Natural killer cell treated with Interleukin-12 subunit alpha and Interleukin-12 subunit beta and Interleukin-15 and Interleukin-18, amount 100 ng/mL, for 72 hours (primary cell): ENCODE measurements around the gene VPS51. TPM values are rescaled to one million over a fixed set of nuclear protein-coding genes. Genes with fewer than 3 reads are reported as not detected.

Source experiments
- ATAC-seq, 2 donors: fragments of 150-1000 bp; cut with Tn5 transposase in 1 of 2; sonication (Bioruptor Pico), chemical (Tn5 transposase) in 1 of 2; 2 replicates each; pipeline ENCODE4 v1.10.0; 2021
- DNase-seq: peaks from one replicate; pipeline ENCODE4 v3.0.0; 2022; ENCODE audit warnings: low spot score
- H3K27ac Mint-ChIP-seq, 2 donors: 1 replicate in 1 of 2; 2 replicates in 1 of 2; pipeline ENCODE4 v1.8.0; 2022; ENCODE audit warnings: mixed read lengths in 2 of 2, mild to moderate bottlenecking in 1 of 2, moderate library complexity in 1 of 2
- H3K27me3 Mint-ChIP-seq, 2 donors: 1 replicate in 1 of 2; 2 replicates in 1 of 2; pipeline ENCODE4 v1.8.0; 2022; ENCODE audit warnings: mixed read lengths in 2 of 2
- H3K36me3 Mint-ChIP-seq: one replicate; pipeline ENCODE4 v1.8.0; 2022; ENCODE audit warnings: mixed read lengths
- H3K4me1 Mint-ChIP-seq, 2 donors: 1 replicate in 1 of 2; 2 replicates in 1 of 2; pipeline ENCODE4 v1.8.0; 2022; ENCODE audit warnings: low read depth in 2 of 2, mixed read lengths in 2 of 2, mild to moderate bottlenecking in 1 of 2
- H3K4me3 Mint-ChIP-seq: one replicate; pipeline ENCODE4 v1.8.0; 2022; ENCODE audit warnings: mixed read lengths
- H3K9me3 Mint-ChIP-seq: 2 replicates; pipeline ENCODE4 v1.8.0; 2022; ENCODE audit warnings: mixed read lengths
- total RNA-seq, 2 donors: library from RNA; stranded (reverse); gene quantifications; one replicate each; pipeline ENCODE4 v1.2.3, GENCODE V29; 2022

Gene VPS51
- total RNA-seq, 2 donors from 2014 or later = 132 to 149 TPM

GRCh38 chr11:65063532-65063931, 32.5 kb upstream of the VPS51 start:
- ATAC-seq = no peak
- peaks cover 0 to 7% of the 10 kb centered on the region in 2 donors for H3K27me3 Mint-ChIP-seq
- no peak overlapping the region for H3K27ac Mint-ChIP-seq
- H3K36me3 Mint-ChIP-seq = no peaks in the 10 kb centered on the region
- no peaks in the 10 kb centered on the region for H3K4me1 Mint-ChIP-seq
- H3K4me3 Mint-ChIP-seq = no peak overlapping the region
- DNase-seq = no peak
- H3K9me3 Mint-ChIP-seq = no peaks in the 10 kb centered on the region

GRCh38 chr11:65064847-65065240, 31.2 kb upstream of the VPS51 start:
- Mint-ChIP-seq H3K27me3 (peaks cover 0 to 7% of the 10 kb centered on the region in 2 donors), H3K4me1 (no peaks in the 10 kb centered on the region), H3K9me3 (no peaks in the 10 kb centered on the region), H3K36me3 (no peaks in the 10 kb centered on the region), H3K27ac (no peak overlapping the region), H3K4me3 (no peak overlapping the region)
- DNase-seq (no peak), ATAC-seq (no peak)

- no peaks in the 10 kb centered on the region for H3K4me1 Mint-ChIP-seq
- ATAC-seq (no peak), DNase-seq (no peak)
- no peak overlapping the region for H3K27ac Mint-ChIP-seq
- peaks cover 0 to 7% of the 10 kb centered on the region in 2 donors for H3K27me3 Mint-ChIP-seq
- H3K36me3 Mint-ChIP-seq = no peaks in the 10 kb centered on the region
- H3K9me3 Mint-ChIP-seq = no peaks in the 10 kb centered on the region
- H3K4me3 Mint-ChIP-seq = no peak overlapping the region
Measured at GRCh38 chr11:65065851-65066250, 30.2 kb upstream of the VPS51 start.

- H3K36me3 Mint-ChIP-seq = no peaks in the 10 kb centered on the region
- no peaks in the 10 kb centered on the region for H3K9me3 Mint-ChIP-seq
- no peak overlapping the region for H3K4me3 Mint-ChIP-seq
- no peak overlapping the region for H3K27ac Mint-ChIP-seq
- H3K27me3 Mint-ChIP-seq = peaks cover 0 to 4% of the 10 kb centered on the region in 2 donors
- no peaks in the 10 kb centered on the region for H3K4me1 Mint-ChIP-seq
- no peak for DNase-seq
- ATAC-seq = no peak
Measured at GRCh38 chr11:65066315-65066714, 29.7 kb upstream of the VPS51 start.

- no peak overlapping the region for H3K4me3 Mint-ChIP-seq
- ATAC-seq (no peak), DNase-seq (no peak)
- no peak overlapping the region for H3K27ac Mint-ChIP-seq
- H3K4me1 Mint-ChIP-seq = no peaks in the 10 kb centered on the region
- H3K27me3 Mint-ChIP-seq = peaks cover 0 to 4% of the 10 kb centered on the region in 2 donors
- H3K36me3 Mint-ChIP-seq = no peaks in the 10 kb centered on the region
- H3K9me3 Mint-ChIP-seq = no peaks in the 10 kb centered on the region
Measured at GRCh38 chr11:65066805-65067291, 29.2 kb upstream of the VPS51 start.

GRCh38 chr11:65067446-65067845, 28.6 kb upstream of the VPS51 start:
- Mint-ChIP-seq H3K36me3 (no peaks in the 10 kb centered on the region), H3K4me3 (no peak overlapping the region), H3K9me3 (no peaks in the 10 kb centered on the region), H3K27me3 (peaks cover 0 to under 1% of the 10 kb centered on the region in 2 donors), H3K4me1 (no peaks in the 10 kb centered on the region), H3K27ac (no peak overlapping the region)
- ATAC-seq (no peak), DNase-seq (no peak)

GRCh38 chr11:65069217-65069616, 26.8 kb upstream of the VPS51 start:
- Mint-ChIP-seq H3K9me3 (no peaks in the 10 kb centered on the region), H3K4me1 (no peaks in the 10 kb centered on the region), H3K4me3 (no peak overlapping the region), H3K36me3 (no peaks in the 10 kb centered on the region), H3K27ac (no peak overlapping the region), H3K27me3 (no peaks in the 10 kb centered on the region)
- ATAC-seq (no peak), DNase-seq (no peak)

GRCh38 chr11:65071907-65072630, 23.9 kb upstream of the VPS51 start:
- Mint-ChIP-seq H3K4me1 (no peaks in the 10 kb centered on the region), H3K9me3 (no peaks in the 10 kb centered on the region), H3K4me3 (no peak overlapping the region), H3K36me3 (no peaks in the 10 kb centered on the region), H3K27ac (no peak overlapping the region), H3K27me3 (no peaks in the 10 kb centered on the region)
- DNase-seq = no peak
- ATAC-seq = peak in 1 of 2 donors; percentile 25

- ATAC-seq (no peak), DNase-seq (no peak)
- Mint-ChIP-seq H3K4me1 (peaks cover 0 to 3% of the 10 kb centered on the region in 2 donors), H3K27me3 (no peaks in the 10 kb centered on the region), H3K4me3 (no peak overlapping the region), H3K27ac (no peak overlapping the region), H3K9me3 (no peaks in the 10 kb centered on the region), H3K36me3 (no peaks in the 10 kb centered on the region)
Measured at GRCh38 chr11:65072631-65072966, 23.4 kb upstream of the VPS51 start.

- no peak overlapping the region for H3K4me3 Mint-ChIP-seq
- H3K9me3 Mint-ChIP-seq = no peaks in the 10 kb centered on the region
- DNase-seq (peak; percentile 51), ATAC-seq (no peak)
- peaks cover 10% of the 10 kb centered on the region for H3K36me3 Mint-ChIP-seq
- H3K27me3 Mint-ChIP-seq = no peaks in the 10 kb centered on the region
- peak overlapping the region in 1 of 2 donors; percentile 45 for H3K27ac Mint-ChIP-seq
- H3K4me1 Mint-ChIP-seq = peaks cover 10 to 31% of the 10 kb centered on the region in 2 donors
Measured at GRCh38 chr11:65077451-65077850, 18.6 kb upstream of the VPS51 start.

- Mint-ChIP-seq H3K9me3 (no peaks in the 10 kb centered on the region), H3K4me3 (no peak overlapping the region), H3K36me3 (peaks cover 10% of the 10 kb centered on the region), H3K27me3 (no peaks in the 10 kb centered on the region), H3K27ac (peak overlapping the region in 1 of 2 donors; percentile 20), H3K4me1 (peaks cover 15 to 38% of the 10 kb centered on the region in 2 donors)
- ATAC-seq (peak; percentile 58 to 67), DNase-seq (peak; percentile 60)
Measured at GRCh38 chr11:65078151-65078550, 17.9 kb upstream of the VPS51 start.

- DNase-seq (peak; percentile 60), ATAC-seq (no peak)
- Mint-ChIP-seq H3K27ac (peak overlapping the region in 1 of 2 donors; percentile 20), H3K9me3 (no peaks in the 10 kb centered on the region), H3K4me1 (peaks cover 20 to 45% of the 10 kb centered on the region in 2 donors), H3K27me3 (no peaks in the 10 kb centered on the region), H3K4me3 (peak overlapping the region; percentile 39), H3K36me3 (peaks cover 10% of the 10 kb centered on the region)
Measured at GRCh38 chr11:65078786-65079342, 17.1 kb upstream of the VPS51 start.

GRCh38 chr11:65083134-65083833, 12.7 kb upstream of the VPS51 start:
- no peaks in the 10 kb centered on the region for H3K27me3 Mint-ChIP-seq
- ATAC-seq = peak; percentile 0 to 1
- H3K36me3 Mint-ChIP-seq = peaks cover 17% of the 10 kb centered on the region
- H3K4me3 Mint-ChIP-seq = peak overlapping the region; percentile 98
- peaks cover 32 to 51% of the 10 kb centered on the region in 2 donors for H3K4me1 Mint-ChIP-seq
- peak; percentile 38 for DNase-seq
- H3K9me3 Mint-ChIP-seq = no peaks in the 10 kb centered on the region
- H3K27ac Mint-ChIP-seq = peak overlapping the region; percentile 94 to 95
